Prostate gland (tissue), 2 donors: Measurements from ENCODE around the gene SMAD5.

Source experiments
- POLR2AphosphoS5 ChIP-seq: sonication (generic); formaldehyde crosslinking; IDR thresholded peaks from one replicate; pipeline ENCODE4 v1.6.1; 2017; ENCODE audit warnings: antibody characterized with exemption
- TF ChIP-seq, protein P1 (sequence below), 4 experiments: fragments of 200-600 bp in 2 of 4; fragments of 450-650 bp in 2 of 4; sonication (generic) in 2 of 4; IDR thresholded peaks; 1 replicate in 3 of 4; 2 replicates in 1 of 4; pipeline ENCODE4 v1.5.1; 2016 to 2019; ENCODE audit warnings: antibody characterized with exemption in 4 of 4, mild to moderate bottlenecking in 2 of 4, moderate library complexity in 2 of 4

DNA sequence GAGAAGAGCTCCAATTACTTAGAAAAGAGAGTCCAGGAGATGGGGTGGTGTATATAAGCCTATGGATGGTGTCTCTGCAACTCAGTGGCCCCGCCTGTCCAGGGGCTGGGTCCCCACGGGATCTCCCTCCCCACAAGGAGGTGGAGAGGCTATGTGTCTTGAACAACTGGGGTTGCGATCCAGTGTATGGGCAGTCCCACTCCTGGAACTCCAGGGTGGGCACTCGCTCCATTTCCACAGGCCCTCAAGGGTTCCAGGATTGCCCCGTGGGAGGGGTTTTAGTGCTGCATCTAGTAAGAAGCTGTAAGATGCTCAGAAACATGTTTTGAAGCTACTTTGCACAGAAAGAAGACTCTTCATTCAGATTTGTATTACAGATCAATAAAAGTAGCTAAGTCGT, 558 bp upstream of the SMAD5 start:
- TF ChIP-seq POLR2AphosphoS5 = no peak
- TF ChIP-seq, protein P1, sequence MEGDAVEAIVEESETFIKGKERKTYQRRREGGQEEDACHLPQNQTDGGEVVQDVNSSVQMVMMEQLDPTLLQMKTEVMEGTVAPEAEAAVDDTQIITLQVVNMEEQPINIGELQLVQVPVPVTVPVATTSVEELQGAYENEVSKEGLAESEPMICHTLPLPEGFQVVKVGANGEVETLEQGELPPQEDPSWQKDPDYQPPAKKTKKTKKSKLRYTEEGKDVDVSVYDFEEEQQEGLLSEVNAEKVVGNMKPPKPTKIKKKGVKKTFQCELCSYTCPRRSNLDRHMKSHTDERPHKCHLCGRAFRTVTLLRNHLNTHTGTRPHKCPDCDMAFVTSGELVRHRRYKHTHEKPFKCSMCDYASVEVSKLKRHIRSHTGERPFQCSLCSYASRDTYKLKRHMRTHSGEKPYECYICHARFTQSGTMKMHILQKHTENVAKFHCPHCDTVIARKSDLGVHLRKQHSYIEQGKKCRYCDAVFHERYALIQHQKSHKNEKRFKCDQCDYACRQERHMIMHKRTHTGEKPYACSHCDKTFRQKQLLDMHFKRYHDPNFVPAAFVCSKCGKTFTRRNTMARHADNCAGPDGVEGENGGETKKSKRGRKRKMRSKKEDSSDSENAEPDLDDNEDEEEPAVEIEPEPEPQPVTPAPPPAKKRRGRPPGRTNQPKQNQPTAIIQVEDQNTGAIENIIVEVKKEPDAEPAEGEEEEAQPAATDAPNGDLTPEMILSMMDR (IDR thresholded peaks at IDR 0.05) = no peak
